Tibial nerve (tissue), 4 donors: ENCODE results near the gene TMCC1.

Experiments used
- CTCF ChIP-seq, 5 experiments: fragments of 200-600 bp in 3 of 5; fragments of 450-650 bp in 2 of 5; sonication (generic) in 3 of 5; IDR thresholded peaks; one replicate each; pipeline ENCODE4 v1.5.1; 2016 to 2019; ENCODE audit warnings: antibody characterized with exemption in 5 of 5, mild to moderate bottlenecking in 3 of 5, moderate library complexity in 2 of 5
- EP300 ChIP-seq, 2 donors: sonication (generic); formaldehyde crosslinking; IDR thresholded peaks; one replicate each; pipeline ENCODE4 v1.6.1; 2017; ENCODE audit warnings: antibody characterized with exemption in 2 of 2, mild to moderate bottlenecking in 1 of 2

- TF ChIP-seq CTCF (IDR thresholded peaks at IDR 0.05) (no peak), EP300 (IDR thresholded peaks at IDR 0.05) (no peak)
Observed at GRCh38 chr3:129868912-129869311, 24.6 kb downstream of the TMCC1 start.
